ENCODE results near the gene COPS3.

The COPS3 gene

DNA sequence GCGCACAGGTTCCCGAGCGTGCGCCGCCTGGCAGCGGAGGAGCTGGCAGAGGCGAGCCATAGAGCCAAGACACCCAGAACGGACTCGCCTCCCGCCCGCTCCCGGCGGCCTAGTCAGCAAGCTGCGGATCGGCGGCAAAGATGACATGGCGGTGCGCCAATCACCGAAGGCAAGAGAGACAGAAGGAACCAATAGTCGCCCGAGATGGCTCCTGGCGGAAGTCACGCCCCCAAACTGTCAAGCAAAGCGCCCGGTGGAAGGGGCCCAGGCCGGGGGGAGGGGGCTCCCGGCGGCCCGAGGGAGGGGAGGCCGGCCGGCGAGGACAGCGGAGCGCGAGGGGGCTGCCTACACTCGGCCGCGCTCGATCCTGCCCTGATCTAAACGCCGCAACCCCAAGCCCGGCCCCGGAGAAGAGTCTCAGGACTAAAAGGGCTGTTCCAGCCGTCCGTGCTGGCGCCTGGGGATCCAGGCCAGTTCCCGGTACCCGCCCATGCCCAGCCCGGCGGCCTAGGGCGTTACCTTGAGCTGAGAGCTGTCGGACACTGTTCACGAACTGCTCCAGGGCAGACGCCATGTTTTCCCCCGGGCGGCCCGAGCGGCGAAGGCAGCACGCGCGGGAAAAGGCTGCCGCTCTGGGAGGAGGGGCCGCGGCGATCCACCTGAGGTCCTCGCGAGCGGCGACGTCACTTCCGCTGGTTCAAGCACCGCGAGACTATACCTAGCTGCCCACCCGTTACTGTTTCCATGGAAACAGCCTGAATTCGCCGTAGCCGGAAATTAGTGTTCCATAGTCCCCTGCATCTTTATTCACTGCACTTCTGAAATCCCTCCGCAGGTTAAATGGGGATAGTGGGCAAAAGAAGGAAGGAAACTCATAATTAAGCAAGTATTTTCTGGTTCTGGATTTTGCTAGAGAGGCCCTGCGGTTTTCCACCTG lies at the start of gene COPS3:
Gene COPS3 (minus strand): TSS at position 634 of the 937 bp plus-strand sequence. CDS start 60 bp downstream, at position 574.
- peak; percentile 97 for DNase-seq

GRCh38 chr17:17328251-17328650 lies 47.2 kb upstream of the COPS3 start:
- no peak for DNase-seq

GRCh38 chr17:17326275-17326875 lies 45.3 kb upstream of the COPS3 start:
- DNase-seq, result no peak

DNA sequence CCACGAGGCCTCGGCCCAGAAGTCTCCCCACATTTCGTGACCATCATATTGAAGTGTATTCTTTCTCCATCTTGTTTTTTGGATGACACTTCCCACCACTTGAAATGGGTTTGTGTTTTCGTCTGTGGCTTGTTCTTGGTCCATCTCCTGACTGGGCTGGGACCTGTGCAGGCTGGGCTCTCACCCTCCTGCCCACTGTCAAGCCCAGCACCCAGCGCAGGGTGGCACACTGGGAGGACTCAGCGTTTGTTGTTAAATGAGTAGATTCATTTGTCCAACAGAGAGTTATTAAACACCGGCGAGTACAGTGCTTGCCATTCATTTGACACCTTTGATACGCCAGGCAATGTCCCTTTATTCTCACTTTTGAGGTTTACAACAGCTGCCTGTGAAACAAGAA lies 44.8 kb upstream of the COPS3 start:
- DNase-seq, result no peak

GRCh38 chr17:17325228-17325627 lies 44.2 kb upstream of the COPS3 start:
- no peak for DNase-seq

DNA sequence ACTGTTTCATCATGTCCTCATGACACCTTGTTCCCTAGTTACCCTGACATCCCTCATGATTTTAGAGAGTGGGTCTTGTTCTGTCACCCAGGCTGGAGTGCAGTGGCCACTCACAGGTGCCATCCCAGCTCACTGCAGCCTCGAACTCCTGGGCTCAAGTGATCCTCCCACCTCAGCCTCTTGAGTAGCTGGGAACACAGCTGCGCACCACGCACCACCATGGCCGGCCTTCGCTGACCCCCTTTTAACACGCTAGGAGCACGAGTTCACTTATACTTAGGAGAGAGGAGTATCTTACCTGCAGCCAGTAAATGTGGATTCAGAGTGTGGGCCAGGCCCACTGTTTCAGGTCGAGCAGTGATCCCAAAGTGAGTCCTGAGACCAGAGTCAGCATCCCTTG lies 43.6 kb upstream of the COPS3 start:
- DNase-seq, result no peak

- DNase-seq, result no peak
Observed at GRCh38 chr17:17322516-17323510, 41.8 kb upstream of the COPS3 start.

DNA sequence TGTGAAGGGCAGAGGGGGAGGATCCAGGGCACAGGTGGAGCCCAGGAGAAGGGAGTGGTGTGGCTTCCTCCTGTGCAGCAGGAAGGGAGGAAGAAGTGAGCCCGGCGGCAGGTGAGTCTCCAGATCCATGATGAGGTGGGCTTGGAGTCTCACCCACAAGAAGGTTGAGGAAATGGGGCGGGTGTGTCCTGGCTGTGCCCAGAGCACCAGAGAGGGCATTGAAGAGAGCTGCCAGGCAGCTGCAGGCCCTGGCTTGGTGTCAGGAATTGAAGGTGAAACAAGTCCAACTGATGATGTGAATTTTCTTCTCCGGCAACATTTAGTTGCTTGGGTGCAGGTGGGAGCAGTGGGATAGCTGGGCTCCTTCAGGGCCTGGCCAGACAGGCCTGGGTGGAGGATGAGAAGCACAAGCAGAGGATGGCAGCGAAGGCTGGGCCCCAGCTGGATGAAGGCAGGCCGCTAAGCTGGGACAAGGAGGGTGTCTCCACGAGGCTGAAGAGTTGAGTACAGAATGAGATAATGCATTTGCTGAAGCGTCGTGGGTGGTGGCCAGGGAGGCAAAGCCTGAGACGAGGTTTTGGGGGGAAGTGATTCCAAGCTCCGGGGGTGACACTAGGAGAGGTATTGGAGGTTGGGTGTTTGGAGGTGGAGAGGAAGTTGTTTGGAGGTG lies 40.4 kb upstream of the COPS3 start:
- DNase-seq, result no peak

GRCh38 chr17:17320911-17321220 lies 39.8 kb upstream of the COPS3 start:
- DNase-seq, result no peak

- no peak for DNase-seq
Observed at GRCh38 chr17:17320188-17320910, 39.3 kb upstream of the COPS3 start.

GRCh38 chr17:17315142-17315821 lies 34.2 kb upstream of the COPS3 start:
- DNase-seq, result no peak

- no peak for DNase-seq
Observed at GRCh38 chr17:17314501-17315071, 33.5 kb upstream of the COPS3 start.

DNA sequence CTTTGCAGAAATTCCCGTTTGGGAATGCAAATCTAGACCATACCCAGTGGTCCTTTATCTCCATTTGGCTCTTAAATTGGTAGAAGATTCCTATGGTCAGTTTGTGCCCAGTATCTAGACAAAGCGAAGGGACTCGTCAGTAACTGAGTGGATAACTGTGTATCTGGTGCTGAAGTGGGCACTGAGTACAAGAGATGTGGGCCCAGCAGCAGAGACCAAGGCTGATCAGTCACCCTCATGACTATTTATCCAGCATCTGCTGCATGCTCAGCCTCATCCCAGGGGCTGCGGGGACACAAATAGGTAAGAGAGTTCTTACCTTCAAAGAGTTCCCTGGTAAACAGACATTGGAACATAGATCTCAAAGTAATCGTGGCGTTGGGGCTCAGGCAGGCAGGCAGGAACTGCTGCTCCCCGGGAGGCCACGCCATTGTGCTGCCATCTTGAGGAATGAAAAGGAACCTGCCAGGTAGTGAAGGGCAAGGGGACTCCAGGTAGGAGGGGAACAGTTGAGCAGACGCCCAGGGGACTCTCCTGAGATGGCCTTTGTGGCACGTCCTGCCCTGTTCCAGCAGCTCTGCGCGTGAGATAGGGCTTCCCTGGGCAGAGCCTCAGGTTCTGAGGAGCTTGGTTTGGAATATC lies 32.4 kb upstream of the COPS3 start:
- DNase-seq, result peak; percentile 69

DNA sequence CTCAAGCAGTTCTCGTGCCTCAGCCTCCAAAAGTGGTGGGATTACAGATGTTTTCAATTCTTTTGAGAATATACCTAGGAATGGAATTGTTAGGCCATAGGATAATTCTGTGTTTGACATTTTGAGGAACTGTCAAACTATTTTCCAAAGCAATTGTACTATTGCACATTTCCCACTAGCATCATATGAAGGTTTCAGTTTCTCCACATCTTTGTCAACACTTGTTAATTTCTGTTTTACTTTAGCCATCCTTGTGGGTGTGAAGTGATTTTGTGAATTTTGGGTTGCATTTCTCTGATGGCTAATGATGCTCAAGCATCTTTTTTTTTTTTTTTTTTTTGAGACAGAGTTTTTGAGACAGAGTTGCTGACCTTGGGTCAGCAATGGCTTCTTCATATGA lies 28.3 kb upstream of the COPS3 start:
- DNase-seq, result no peak

GRCh38 chr17:17305281-17305801 lies 24.3 kb upstream of the COPS3 start:
- peak; percentile 60 for DNase-seq

DNA sequence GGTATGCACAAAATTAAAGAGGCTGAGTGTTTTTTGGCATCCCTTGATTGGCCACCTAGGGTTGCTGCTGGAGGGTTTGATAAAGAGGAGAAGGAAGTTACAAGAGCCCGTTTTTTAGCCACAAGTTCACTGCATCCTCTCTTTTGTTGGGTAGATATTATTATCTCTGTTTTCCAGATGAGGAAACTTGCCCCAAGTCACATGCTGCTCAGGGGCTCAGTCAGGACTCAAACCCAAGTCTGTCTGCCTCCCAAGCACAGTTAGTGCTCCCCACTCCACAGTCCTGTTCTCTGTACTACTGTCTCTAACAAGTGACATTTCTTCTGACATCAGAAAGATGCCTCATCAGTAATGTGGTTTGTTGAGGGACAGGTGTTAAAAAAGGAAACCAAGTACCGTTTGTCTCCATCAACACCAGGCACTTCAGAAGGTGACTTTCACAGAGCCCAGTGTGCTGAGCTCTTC lies 23.5 kb upstream of the COPS3 start:
- peak; percentile 39 for DNase-seq

- DNase-seq, result no peak
Observed at GRCh38 chr17:17303847-17304490, 22.9 kb upstream of the COPS3 start.

- peak; percentile 57 for DNase-seq
Observed at GRCh38 chr17:17303010-17303846, 22.2 kb upstream of the COPS3 start, which contains the start of gene NT5M. TSS of gene NT5M (plus strand) at chr17:17303373. CDS start at chr17:17303551, 178 bp downstream.

Measured in CD4-positive, alpha-beta T cell treated with Interferon gamma for 1 hour (primary cell).